ENCODE results near the gene PHACTR1.

The PHACTR1 gene

GRCh38 chr6:13059026-13059425 is 342.5 kb downstream of the PHACTR1 start:
- no peak overlapping the region for H3K4me3 ChIP-seq (ENCODE audit: low read depth, low read length)
- in situ Hi-C loops (cut with HindIII; ENCODE audit: low sequenced_read_pairs) = no loop called here
- TF ChIP-seq CTCF (IDR thresholded peaks at IDR 0.05; ENCODE audit: low read depth, low read length) = no peak
- no peak for DNase-seq (ENCODE audit: low read depth, low spot score)

DNA sequence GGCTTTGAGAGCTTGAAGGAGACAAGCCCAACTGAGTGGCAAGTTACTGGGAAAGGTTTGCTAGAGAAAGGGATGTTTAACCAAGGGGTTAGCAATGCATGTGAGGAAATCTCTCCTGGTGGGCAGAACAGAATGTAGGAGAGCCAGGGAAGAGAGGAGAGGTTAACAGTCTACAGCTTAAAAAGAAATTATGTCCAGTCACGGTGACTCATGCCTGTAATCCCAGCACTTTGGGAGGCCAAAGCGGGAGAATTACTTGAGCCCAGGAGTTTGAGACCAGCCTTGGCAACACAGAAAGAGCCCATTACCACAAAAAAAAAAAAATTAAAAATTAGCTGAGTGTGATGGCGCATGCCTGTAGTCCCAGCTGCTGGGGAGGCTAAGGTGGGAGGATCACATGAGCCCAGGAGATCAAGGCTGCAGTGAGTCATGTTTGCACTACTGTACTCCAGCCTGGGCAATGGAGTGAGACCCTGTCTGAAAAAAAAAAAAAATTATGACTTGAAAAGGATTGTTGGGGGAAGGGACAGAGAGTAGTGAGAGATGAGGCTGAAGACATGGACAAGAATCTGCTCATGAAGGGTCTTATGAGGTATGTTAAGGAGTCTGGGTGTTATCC is 346.8 kb downstream of the PHACTR1 start:
- TF ChIP-seq CTCF (IDR thresholded peaks at IDR 0.05; ENCODE audit: low read depth, low read length) = no peak
- in situ Hi-C loops (cut with HindIII; ENCODE audit: low sequenced_read_pairs) = no loop called here
- no peak overlapping the region for H3K4me3 ChIP-seq (ENCODE audit: low read depth, low read length)
- DNase-seq (ENCODE audit: low read depth, low spot score) = no peak

- TF ChIP-seq CTCF (IDR thresholded peaks at IDR 0.05; ENCODE audit: low read depth, low read length) = no peak
- in situ Hi-C loops (cut with HindIII; ENCODE audit: low sequenced_read_pairs) = no loop called here
- DNase-seq (ENCODE audit: low read depth, low spot score) = no peak
- H3K4me3 ChIP-seq (ENCODE audit: low read depth, low read length) = no peak overlapping the region
Measured at GRCh38 chr6:13065581-13065980, 349.0 kb downstream of the PHACTR1 start.

DNA sequence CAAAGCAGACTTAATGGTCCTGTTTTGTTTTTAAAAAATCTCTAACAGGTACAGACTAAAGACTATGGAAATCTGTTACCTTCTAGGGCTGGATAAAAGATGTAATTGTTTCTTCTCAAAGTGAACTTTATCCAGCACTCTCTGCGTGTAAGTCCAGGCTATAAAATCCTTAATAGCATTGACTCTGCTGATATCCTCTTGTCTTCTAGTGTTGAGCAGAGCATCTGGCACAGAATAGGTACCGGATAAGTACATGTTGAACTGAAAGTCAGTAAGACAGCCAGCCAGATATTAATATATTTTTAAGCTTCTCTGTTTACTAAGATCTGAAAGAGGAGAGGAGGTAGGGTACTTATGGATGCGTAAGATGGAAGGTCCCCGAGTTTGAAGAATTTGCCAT is 349.5 kb downstream of the PHACTR1 start:
- no peak for DNase-seq (ENCODE audit: low read depth, low spot score)
- no peak overlapping the region for H3K4me3 ChIP-seq (ENCODE audit: low read depth, low read length)
- TF ChIP-seq CTCF (IDR thresholded peaks at IDR 0.05; ENCODE audit: low read depth, low read length) = no peak
- in situ Hi-C loops (cut with HindIII; ENCODE audit: low sequenced_read_pairs) = no loop called here

DNA sequence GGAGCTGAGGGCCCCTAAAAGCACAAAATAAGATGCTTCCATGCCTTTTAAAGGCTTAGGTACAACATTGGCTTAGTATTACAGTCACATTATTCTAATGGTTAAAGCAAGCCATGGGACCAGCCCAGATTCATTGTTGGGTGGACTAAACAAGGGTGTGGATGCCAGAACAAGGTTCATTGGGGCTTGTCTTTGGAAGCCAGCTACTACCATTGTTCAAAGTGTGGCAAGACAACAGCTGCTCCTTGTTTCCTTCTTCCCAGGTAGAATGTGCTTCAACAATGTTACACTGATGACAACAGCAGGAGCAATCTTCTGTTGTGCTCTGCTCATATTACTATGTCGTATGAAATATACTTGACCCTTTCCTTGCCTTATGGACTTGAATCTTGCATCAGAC is 350.3 kb downstream of the PHACTR1 start:
- H3K4me3 ChIP-seq (ENCODE audit: low read depth, low read length) = no peak overlapping the region
- DNase-seq (ENCODE audit: low read depth, low spot score) = no peak
- no peak for TF ChIP-seq CTCF (IDR thresholded peaks at IDR 0.05; ENCODE audit: low read depth, low read length)
- in situ Hi-C loops (cut with HindIII; ENCODE audit: low sequenced_read_pairs) = no loop called here

DNA sequence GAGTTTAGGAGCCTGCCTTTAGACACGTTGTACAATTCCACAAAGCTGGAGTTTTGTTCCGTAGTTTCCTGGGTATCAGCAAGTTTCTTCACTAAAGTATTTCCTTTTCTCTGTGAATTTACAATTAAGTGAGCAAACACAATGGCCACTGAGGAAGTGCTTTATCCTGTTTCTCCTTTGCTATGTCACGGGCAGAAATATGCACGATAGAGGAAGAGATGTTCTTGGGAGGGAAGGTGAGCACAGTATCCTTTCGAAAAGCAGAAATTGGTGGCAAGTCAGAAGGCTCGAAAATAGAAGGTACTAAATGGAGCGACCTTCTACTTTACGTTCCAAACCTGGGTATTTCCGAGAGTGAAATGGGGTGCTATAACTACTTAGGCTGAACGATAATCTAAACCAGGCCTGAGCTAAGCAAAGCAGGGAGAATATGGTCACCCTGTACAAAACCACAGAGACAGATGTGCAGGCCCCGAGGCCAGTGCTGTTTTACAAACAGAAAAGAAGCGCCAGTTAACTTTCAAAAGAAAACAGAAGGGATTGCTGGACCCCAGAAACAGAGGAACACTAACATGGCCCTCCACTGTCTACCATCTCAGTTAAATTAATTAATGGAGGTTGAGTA is 352.1 kb downstream of the PHACTR1 start:
- DNase-seq (ENCODE audit: low read depth, low spot score) = no peak
- in situ Hi-C loops (cut with HindIII; ENCODE audit: low sequenced_read_pairs) = no loop called here
- TF ChIP-seq CTCF (IDR thresholded peaks at IDR 0.05; ENCODE audit: low read depth, low read length) = no peak
- H3K4me3 ChIP-seq (ENCODE audit: low read depth, low read length) = no peak overlapping the region
